Keratinocyte (primary cell): Measurements from ENCODE around the gene NIPBL.

Source experiments
- EZH2 ChIP-seq: IDR thresholded peaks from one replicate; pipeline ENCODE4 v1.6.1; 2012; ENCODE audit warnings: inconsistent platforms, mild to moderate bottlenecking, low read length, moderate library complexity
- TF ChIP-seq, protein P1 (sequence below), 3 experiments: IDR thresholded peaks in 1 of 3; conservative IDR thresholded peaks in 1 of 3; optimal IDR thresholded peaks in 1 of 3; 2 replicates in 2 of 3; 3 replicates in 1 of 3; pipeline versions ENCODE3 to v1.5.1; 2011; ENCODE audit warnings: low read length in 3 of 3, mild to moderate bottlenecking in 3 of 3, moderate library complexity in 2 of 3, control low read depth in 1 of 3, inconsistent platforms in 1 of 3; ENCODE audit not compliant: insufficient read depth in 2 of 3; ENCODE audit errors: extremely low read depth in 1 of 3

DNA sequence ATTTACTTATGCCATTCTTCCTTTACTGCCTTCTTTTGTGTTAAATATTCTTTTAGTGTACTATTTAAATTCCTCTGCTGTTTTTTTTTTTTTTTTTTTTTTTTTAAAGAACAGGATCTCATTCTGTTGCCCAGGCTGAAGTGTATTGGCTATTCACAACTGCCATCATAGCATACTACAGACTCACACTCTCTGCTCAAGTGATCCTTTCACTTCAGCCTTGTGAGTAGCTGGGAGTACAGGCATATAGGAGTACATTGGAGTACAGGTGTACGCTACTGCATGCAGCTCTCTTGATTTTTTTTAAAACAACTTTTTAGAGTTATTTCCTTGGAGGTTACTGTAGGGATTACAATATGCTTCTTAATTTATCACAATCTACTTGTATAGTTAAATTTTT lies 56.1 kb downstream of the NIPBL start:
- TF ChIP-seq, protein P1, sequence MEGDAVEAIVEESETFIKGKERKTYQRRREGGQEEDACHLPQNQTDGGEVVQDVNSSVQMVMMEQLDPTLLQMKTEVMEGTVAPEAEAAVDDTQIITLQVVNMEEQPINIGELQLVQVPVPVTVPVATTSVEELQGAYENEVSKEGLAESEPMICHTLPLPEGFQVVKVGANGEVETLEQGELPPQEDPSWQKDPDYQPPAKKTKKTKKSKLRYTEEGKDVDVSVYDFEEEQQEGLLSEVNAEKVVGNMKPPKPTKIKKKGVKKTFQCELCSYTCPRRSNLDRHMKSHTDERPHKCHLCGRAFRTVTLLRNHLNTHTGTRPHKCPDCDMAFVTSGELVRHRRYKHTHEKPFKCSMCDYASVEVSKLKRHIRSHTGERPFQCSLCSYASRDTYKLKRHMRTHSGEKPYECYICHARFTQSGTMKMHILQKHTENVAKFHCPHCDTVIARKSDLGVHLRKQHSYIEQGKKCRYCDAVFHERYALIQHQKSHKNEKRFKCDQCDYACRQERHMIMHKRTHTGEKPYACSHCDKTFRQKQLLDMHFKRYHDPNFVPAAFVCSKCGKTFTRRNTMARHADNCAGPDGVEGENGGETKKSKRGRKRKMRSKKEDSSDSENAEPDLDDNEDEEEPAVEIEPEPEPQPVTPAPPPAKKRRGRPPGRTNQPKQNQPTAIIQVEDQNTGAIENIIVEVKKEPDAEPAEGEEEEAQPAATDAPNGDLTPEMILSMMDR (optimal IDR thresholded peaks at IDR 0.05 in 1 of 3, IDR thresholded peaks at IDR 0.05 in 1 of 3, conservative IDR thresholded peaks at IDR 0.05 in 1 of 3; ENCODE audit: extremely low read depth in 1 of 3, insufficient read depth in 2 of 3, low read length in 3 of 3): no peak
- no peak for TF ChIP-seq EZH2
